Mesenchymal stem cell (in vitro differentiated cells and primary cell): Measurements from ENCODE around the gene PYGO2.
"Not testable (repeated sequence)": the region's sequence is repeated elsewhere in the genome, so short reads cannot be mapped to it uniquely, and the experiment has no call there.

Experiments
- DNase-seq: peaks from one replicate; pipeline ENCODE4 v3.0.0-alpha.2; 2013
- H2AFZ ChIP-seq: one replicate; pipeline ENCODE4 v1.6.1; 2013; ENCODE audit warnings: low read depth, mild to moderate bottlenecking, control low read depth, inconsistent platforms, low read length, moderate library complexity
- H2AK5ac ChIP-seq: 2 replicates; pipeline ENCODE4 v1.6.1; 2013; ENCODE audit warnings: low read length, moderate library complexity, mild to moderate bottlenecking, inconsistent platforms; ENCODE audit not compliant: severe bottlenecking
- H2BK120ac ChIP-seq: one replicate; pipeline ENCODE4 v1.6.1; 2013; ENCODE audit warnings: low read depth, mild to moderate bottlenecking, inconsistent platforms, low read length, moderate library complexity
- H2BK12ac ChIP-seq, 2 experiments: one replicate each; pipeline ENCODE4 v1.6.1; 2013; ENCODE audit warnings: inconsistent platforms in 2 of 2, low read length in 2 of 2, mild to moderate bottlenecking in 2 of 2, moderate library complexity in 2 of 2, control low read depth in 1 of 2
- H2BK15ac ChIP-seq: one replicate; pipeline ENCODE4 v1.6.1; 2013; ENCODE audit warnings: mild to moderate bottlenecking, low read depth, inconsistent platforms; ENCODE audit not compliant: poor library complexity, severe bottlenecking
- H2BK5ac ChIP-seq: 2 replicates; pipeline ENCODE4 v1.6.1; 2013; ENCODE audit warnings: low read depth, mild to moderate bottlenecking, low read length, control low read depth, inconsistent platforms; ENCODE audit not compliant: poor library complexity, severe bottlenecking
- H3K14ac ChIP-seq, 2 experiments: one replicate each; pipeline ENCODE4 v1.6.1; 2013; ENCODE audit warnings: inconsistent platforms in 2 of 2, low read length in 2 of 2, control low read depth in 1 of 2, mild to moderate bottlenecking in 1 of 2, moderate library complexity in 1 of 2
- H3K18ac ChIP-seq, 2 experiments: one replicate each; pipeline ENCODE4 v1.6.1; 2013; ENCODE audit warnings: inconsistent platforms in 2 of 2, low read length in 2 of 2, control low read depth in 1 of 2, low read depth in 1 of 2, mild to moderate bottlenecking in 1 of 2
- H3K23ac ChIP-seq, 2 experiments: one replicate each; pipeline ENCODE4 v1.6.1; 2013; ENCODE audit warnings: inconsistent platforms in 2 of 2, low read length in 2 of 2, mild to moderate bottlenecking in 2 of 2, moderate library complexity in 2 of 2, control low read depth in 1 of 2
- H3K27ac ChIP-seq: 2 replicates; pipeline ENCODE4 v1.5.1; 2013; ENCODE audit warnings: mild to moderate bottlenecking, moderate library complexity, low read length, control low read depth, inconsistent platforms; ENCODE audit not compliant: poor library complexity, severe bottlenecking
- H3K27me3 ChIP-seq, 2 experiments: 2 replicates each; pipeline versions ENCODE4 v1.6.1 to v1.7.0; 2013; ENCODE audit warnings: low read length in 2 of 2, mild to moderate bottlenecking in 2 of 2, moderate library complexity in 2 of 2, control low read depth in 1 of 2, inconsistent platforms in 1 of 2; ENCODE audit not compliant: control insufficient read depth in 1 of 2, insufficient read depth in 1 of 2
- H3K36me3 ChIP-seq, 2 experiments: 2 replicates each; pipeline versions ENCODE4 v1.6.1 to v1.7.0; 2013; ENCODE audit warnings: low read length in 2 of 2, control low read depth in 1 of 2, inconsistent platforms in 1 of 2, low read depth in 1 of 2, mild to moderate bottlenecking in 1 of 2; ENCODE audit not compliant: insufficient read depth in 2 of 2, control insufficient read depth in 1 of 2
- H3K4ac ChIP-seq, 2 experiments: one replicate each; pipeline ENCODE4 v1.6.1; 2013; ENCODE audit warnings: inconsistent platforms in 2 of 2, low read length in 2 of 2, mild to moderate bottlenecking in 2 of 2, moderate library complexity in 2 of 2, control low read depth in 1 of 2, low read depth in 1 of 2
- H3K4me1 ChIP-seq: 2 replicates; pipeline ENCODE4 v1.6.1; 2013; ENCODE audit warnings: low read depth, low read length, control low read depth; ENCODE audit not compliant: control insufficient read depth, insufficient read depth
- H3K4me2 ChIP-seq: 2 replicates; pipeline ENCODE4 v1.6.1; 2013; ENCODE audit warnings: low read length, mild to moderate bottlenecking, inconsistent platforms; ENCODE audit not compliant: poor library complexity, severe bottlenecking
- H3K4me3 ChIP-seq, 2 experiments: 2 replicates each; pipeline versions ENCODE4 v1.5.1 to v1.7.0; 2013; ENCODE audit warnings: low read length in 2 of 2, mild to moderate bottlenecking in 2 of 2, control low read depth in 1 of 2, low read depth in 1 of 2; ENCODE audit not compliant: insufficient read depth in 1 of 2
- H3K79me1 ChIP-seq: replicated peaks from 2 replicates; pipeline ENCODE4 v1.6.1; 2013; ENCODE audit warnings: mild to moderate bottlenecking, control low read depth, low read length, inconsistent platforms; ENCODE audit not compliant: poor library complexity, severe bottlenecking
- H3K9ac ChIP-seq: 2 replicates; pipeline ENCODE4 v1.7.0; 2013; ENCODE audit warnings: mild to moderate bottlenecking, low read length, moderate library complexity
- H3K9me3 ChIP-seq: 2 replicates; pipeline ENCODE4 v1.7.0; 2013; ENCODE audit warnings: mild to moderate bottlenecking, low read length; ENCODE audit not compliant: control insufficient read depth
- H4K8ac ChIP-seq: one replicate; pipeline ENCODE4 v1.6.1; 2013; ENCODE audit warnings: inconsistent platforms, mild to moderate bottlenecking, low read length, moderate library complexity
- H4K91ac ChIP-seq: one replicate; pipeline ENCODE4 v1.6.1; 2013; ENCODE audit warnings: mild to moderate bottlenecking, low read length, inconsistent platforms
- WGBS: methylation state at CpG from one replicate; pipeline ENCODE4 v1.1.7; 2013; ENCODE audit warnings: mixed read lengths; 5-methylcytosine and 5-hydroxymethylcytosine counted together

The PYGO2 gene

DNA sequence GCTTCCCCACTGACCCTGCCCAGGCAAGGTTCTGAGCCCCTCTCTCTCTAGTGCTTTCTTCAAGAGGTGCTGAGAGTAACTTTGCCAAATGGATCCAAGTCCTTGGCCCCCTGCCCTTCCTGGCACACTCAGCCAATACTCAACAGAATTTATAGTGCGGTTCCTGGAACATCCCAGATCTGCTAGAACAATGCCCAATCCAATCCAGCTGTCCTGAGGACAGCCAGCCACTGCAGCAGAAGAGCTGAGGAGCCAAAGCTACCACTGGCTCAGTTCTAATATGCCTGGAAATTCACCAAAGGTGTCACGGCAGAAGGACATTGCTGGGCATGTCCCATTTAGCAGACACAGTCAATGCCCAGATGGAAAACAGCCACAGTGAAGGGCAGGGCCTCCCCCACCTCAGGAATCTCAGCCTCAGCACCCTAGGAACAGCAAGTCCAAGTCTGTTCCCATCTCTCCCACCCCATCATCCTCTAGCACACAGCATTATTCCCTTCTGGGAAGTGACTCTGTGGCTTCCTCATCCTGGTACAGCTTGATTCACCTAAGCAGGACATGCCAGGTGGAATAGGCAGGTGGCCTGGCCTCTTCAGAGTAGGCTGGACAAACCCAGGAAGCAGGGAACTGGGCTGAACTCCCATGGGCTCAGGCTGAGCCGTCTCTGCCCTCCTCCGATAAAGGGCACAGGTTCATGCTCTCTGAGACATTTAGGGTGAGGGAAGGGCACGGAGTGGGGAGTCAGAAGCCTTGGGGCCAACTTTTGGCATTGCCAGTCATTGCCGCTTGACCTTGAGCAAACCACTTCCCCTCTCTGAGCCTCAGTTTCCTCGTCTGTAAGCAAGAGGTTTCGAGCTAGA, 49.7 kb downstream of the PYGO2 start:
- H3K36me3 ChIP-seq: no peaks in the 10 kb centered on the region
- H3K4me1 ChIP-seq: no peaks in the 10 kb centered on the region
- H3K9ac ChIP-seq: no peak overlapping the region
- no peak overlapping the region for H2AK5ac ChIP-seq
- no peak overlapping the region for H3K23ac ChIP-seq
- H3K79me1 ChIP-seq: no peaks in the 10 kb centered on the region
- H4K91ac ChIP-seq: no peak overlapping the region
- H2BK12ac ChIP-seq: no peak overlapping the region
- H3K4me3 ChIP-seq: no peak overlapping the region
- H3K18ac ChIP-seq: no peak overlapping the region
- no peak overlapping the region for H3K27ac ChIP-seq
- WGBS: 92% methylated on average over 8 of the region's 8 CpGs
- H2BK5ac ChIP-seq: no peak overlapping the region
- no peak overlapping the region for H2BK120ac ChIP-seq
- H3K4me2 ChIP-seq: no peak overlapping the region
- no peak overlapping the region for H2BK15ac ChIP-seq
- H3K4ac ChIP-seq: no peak overlapping the region
- DNase-seq: no peak
- H4K8ac ChIP-seq: no peak overlapping the region
- no peak overlapping the region for H2AFZ ChIP-seq
- no peak overlapping the region for H3K14ac ChIP-seq
- H3K27me3 ChIP-seq: peaks cover 0 to 9% of the 10 kb centered on the region in 2 experiments
- H3K9me3 ChIP-seq: peaks cover 18% of the 10 kb centered on the region

DNA sequence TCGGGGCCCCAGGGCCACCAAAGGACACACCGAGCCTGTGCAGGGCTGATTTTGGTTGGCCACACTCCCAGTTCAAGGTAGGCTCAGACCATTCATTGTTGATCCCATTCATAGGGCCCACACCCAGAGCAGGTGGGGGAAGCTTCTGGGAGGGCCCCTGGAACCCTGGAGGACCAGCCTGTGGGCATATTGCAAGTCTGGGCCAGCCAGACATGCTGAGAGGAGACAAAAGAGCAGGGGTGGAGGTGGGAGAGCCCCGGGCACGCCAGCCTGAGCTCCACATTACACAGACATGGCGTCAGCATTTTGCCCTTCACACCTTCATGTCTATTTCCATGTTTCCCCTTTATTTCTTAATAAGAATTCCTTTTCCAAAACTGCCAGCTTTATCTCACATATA, 50.7 kb downstream of the PYGO2 start:
- Histone ChIP-seq H3K36me3 (no peaks in the 10 kb centered on the region), H3K18ac (no peak overlapping the region), H4K8ac (no peak overlapping the region), H3K9me3 (peaks cover 18% of the 10 kb centered on the region), H2BK15ac (no peak overlapping the region), H4K91ac (no peak overlapping the region), H3K23ac (no peak overlapping the region), H2BK120ac (no peak overlapping the region), H3K27me3 (peaks cover 0 to 9% of the 10 kb centered on the region in 2 experiments), H3K79me1 (no peaks in the 10 kb centered on the region), H3K4me3 (no peak overlapping the region), H2AFZ (no peak overlapping the region), H2BK5ac (no peak overlapping the region), H2AK5ac (no peak overlapping the region), H3K4ac (no peak overlapping the region), H3K9ac (no peak overlapping the region), H3K4me1 (no peaks in the 10 kb centered on the region), H3K4me2 (no peak overlapping the region), H3K27ac (no peak overlapping the region), H3K14ac (no peak overlapping the region), H2BK12ac (no peak overlapping the region)
- 83% methylated on average over 5 of the region's 5 CpGs for WGBS
- no peak for DNase-seq

DNA sequence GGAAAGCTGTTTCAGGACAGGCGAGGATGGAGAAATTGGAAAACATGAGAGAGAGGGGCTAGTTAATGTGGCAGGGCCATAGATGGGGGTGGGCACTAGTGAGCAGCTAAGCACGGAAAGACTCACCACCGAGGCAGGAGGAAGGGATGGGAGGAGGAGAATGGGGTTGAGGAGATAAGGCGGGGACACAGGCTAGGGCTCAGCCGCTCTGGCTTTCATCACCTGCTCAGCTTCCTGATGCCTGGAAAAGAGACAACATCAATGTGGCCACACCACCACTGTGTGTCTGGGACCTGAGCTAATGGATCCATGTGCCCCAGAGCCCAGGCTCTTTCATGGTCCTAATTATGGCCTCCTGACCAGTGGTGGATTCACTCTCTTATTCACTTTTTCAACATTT, 52.6 kb downstream of the PYGO2 start:
- H2BK5ac ChIP-seq: no peak overlapping the region
- no peak overlapping the region for H3K4me3 ChIP-seq
- H3K4me1 ChIP-seq: no peaks in the 10 kb centered on the region
- no peak overlapping the region for H2BK15ac ChIP-seq
- H3K9ac ChIP-seq: no peak overlapping the region
- peaks cover 0 to 9% of the 10 kb centered on the region in 2 experiments for H3K27me3 ChIP-seq
- no peaks in the 10 kb centered on the region for H3K79me1 ChIP-seq
- H4K91ac ChIP-seq: no peak overlapping the region
- no peak overlapping the region for H2BK12ac ChIP-seq
- no peak overlapping the region for H3K23ac ChIP-seq
- no peak overlapping the region for H2AK5ac ChIP-seq
- H3K27ac ChIP-seq: no peak overlapping the region
- no peak overlapping the region for H2AFZ ChIP-seq
- H4K8ac ChIP-seq: no peak overlapping the region
- 84% methylated on average over 5 of the region's 5 CpGs for WGBS
- H3K36me3 ChIP-seq: no peaks in the 10 kb centered on the region
- DNase-seq: no peak
- H3K14ac ChIP-seq: no peak overlapping the region
- no peak overlapping the region for H2BK120ac ChIP-seq
- H3K4ac ChIP-seq: no peak overlapping the region
- no peak overlapping the region for H3K18ac ChIP-seq
- peaks cover 18% of the 10 kb centered on the region for H3K9me3 ChIP-seq
- H3K4me2 ChIP-seq: no peak overlapping the region

DNA sequence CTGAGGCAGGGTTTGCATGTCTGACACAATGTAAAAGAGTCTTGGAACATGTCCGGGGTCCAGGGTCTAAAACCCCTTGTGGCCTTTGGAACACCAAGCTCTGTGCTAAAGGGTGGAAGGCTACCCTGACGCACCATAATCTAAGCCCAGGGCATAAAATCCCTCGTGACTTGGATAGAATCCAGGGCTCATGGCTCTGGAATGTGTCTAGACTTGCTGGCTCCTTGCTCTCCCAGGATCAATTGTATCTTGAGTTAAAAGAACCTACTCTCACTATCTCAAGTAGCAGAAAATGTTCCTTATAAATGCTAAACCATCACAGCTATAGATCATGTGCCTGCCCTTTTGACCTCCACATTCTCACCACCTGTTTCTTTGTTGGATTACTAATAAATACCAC, 53.5 kb downstream of the PYGO2 start:
- H3K79me1 ChIP-seq, H3K36me3 ChIP-seq, H2BK5ac ChIP-seq, H3K4ac ChIP-seq, H3K9ac ChIP-seq, H2AK5ac ChIP-seq, H3K18ac ChIP-seq, H3K14ac ChIP-seq, H2BK120ac ChIP-seq, H3K4me1 ChIP-seq, H2AFZ ChIP-seq, H2BK15ac ChIP-seq, H3K4me2 ChIP-seq, H4K8ac ChIP-seq, H3K27ac ChIP-seq, DNase-seq, H3K27me3 ChIP-seq, H4K91ac ChIP-seq, H2BK12ac ChIP-seq, H3K23ac ChIP-seq, H3K4me3 ChIP-seq: not testable (repeated sequence)
- WGBS: 74% methylated on average over 3 of the region's 3 CpGs
- H3K9me3 ChIP-seq: peaks cover 18% of the 10 kb centered on the region
